Keratinocyte (primary cell): ENCODE data around the gene MEGF8.

Experiments
- EZH2 ChIP-seq: IDR thresholded peaks from one replicate; pipeline ENCODE4 v1.6.1; 2012; ENCODE audit warnings: inconsistent platforms, mild to moderate bottlenecking, low read length, moderate library complexity
- TF ChIP-seq, protein P1 (sequence below), 3 experiments: IDR thresholded peaks in 1 of 3; conservative IDR thresholded peaks in 1 of 3; optimal IDR thresholded peaks in 1 of 3; 2 replicates in 2 of 3; 3 replicates in 1 of 3; pipeline versions ENCODE3 to v1.5.1; 2011; ENCODE audit warnings: low read length in 3 of 3, mild to moderate bottlenecking in 3 of 3, moderate library complexity in 2 of 3, control low read depth in 1 of 3, inconsistent platforms in 1 of 3; ENCODE audit not compliant: insufficient read depth in 2 of 3; ENCODE audit errors: extremely low read depth in 1 of 3

DNA sequence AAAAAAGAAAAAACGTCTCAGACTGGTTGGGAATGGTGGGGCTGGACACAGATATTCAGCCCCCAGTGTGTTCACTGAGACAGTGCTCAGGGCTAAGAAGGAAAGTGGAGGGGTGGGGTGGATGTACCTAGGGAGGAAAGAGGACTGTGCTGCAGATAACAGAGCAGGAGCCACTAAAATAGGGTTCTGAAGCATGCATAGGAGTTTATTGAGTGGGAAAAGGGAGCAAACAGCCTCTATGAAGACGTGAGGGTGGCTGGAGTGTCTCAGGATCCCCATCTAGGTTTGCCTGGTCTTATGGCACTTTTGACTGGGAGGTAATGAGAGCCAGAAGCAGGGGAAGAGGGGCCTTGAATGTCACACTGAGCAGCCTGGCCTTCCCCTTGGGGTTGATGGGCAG lies 3.4 kb downstream of the MEGF8 start:
- TF ChIP-seq, protein P1, sequence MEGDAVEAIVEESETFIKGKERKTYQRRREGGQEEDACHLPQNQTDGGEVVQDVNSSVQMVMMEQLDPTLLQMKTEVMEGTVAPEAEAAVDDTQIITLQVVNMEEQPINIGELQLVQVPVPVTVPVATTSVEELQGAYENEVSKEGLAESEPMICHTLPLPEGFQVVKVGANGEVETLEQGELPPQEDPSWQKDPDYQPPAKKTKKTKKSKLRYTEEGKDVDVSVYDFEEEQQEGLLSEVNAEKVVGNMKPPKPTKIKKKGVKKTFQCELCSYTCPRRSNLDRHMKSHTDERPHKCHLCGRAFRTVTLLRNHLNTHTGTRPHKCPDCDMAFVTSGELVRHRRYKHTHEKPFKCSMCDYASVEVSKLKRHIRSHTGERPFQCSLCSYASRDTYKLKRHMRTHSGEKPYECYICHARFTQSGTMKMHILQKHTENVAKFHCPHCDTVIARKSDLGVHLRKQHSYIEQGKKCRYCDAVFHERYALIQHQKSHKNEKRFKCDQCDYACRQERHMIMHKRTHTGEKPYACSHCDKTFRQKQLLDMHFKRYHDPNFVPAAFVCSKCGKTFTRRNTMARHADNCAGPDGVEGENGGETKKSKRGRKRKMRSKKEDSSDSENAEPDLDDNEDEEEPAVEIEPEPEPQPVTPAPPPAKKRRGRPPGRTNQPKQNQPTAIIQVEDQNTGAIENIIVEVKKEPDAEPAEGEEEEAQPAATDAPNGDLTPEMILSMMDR (optimal IDR thresholded peaks at IDR 0.05 in 1 of 3, IDR thresholded peaks at IDR 0.05 in 1 of 3, conservative IDR thresholded peaks at IDR 0.05 in 1 of 3; ENCODE audit: extremely low read depth in 1 of 3, insufficient read depth in 2 of 3, low read length in 3 of 3): no peak
- TF ChIP-seq EZH2: no peak
